LNCAP (cell line): ENCODE measurements around the gene LTA4H.
A peak's percentile ranks its signal among the peaks of the same experiment; 100 is the strongest.

Experiments used
- CTCF ChIP-seq: fragments of 450-650 bp; IDR thresholded peaks from 2 replicates; pipeline ENCODE4 v1.5.1; 2017; ENCODE audit warnings: mild to moderate bottlenecking

The LTA4H gene

GRCh38 chr12:96063046-96063445, 27.7 kb upstream of the LTA4H start:
- TF ChIP-seq CTCF: no peak

- TF ChIP-seq CTCF: peak; percentile 81
Observed at GRCh38 chr12:96061864-96062453, 26.6 kb upstream of the LTA4H start.

GRCh38 chr12:96061323-96061722, 25.9 kb upstream of the LTA4H start:
- no peak for TF ChIP-seq CTCF

- TF ChIP-seq CTCF: no peak
Observed at GRCh38 chr12:96060041-96060440, 24.7 kb upstream of the LTA4H start.

GRCh38 chr12:96057986-96058553, 22.7 kb upstream of the LTA4H start:
- TF ChIP-seq CTCF: no peak

- TF ChIP-seq CTCF: no peak
Observed at GRCh38 chr12:96056646-96057455, 21.5 kb upstream of the LTA4H start.

- TF ChIP-seq CTCF: no peak
Observed at GRCh38 chr12:96054244-96054610, 18.8 kb upstream of the LTA4H start.
